Astrocyte (in vitro differentiated cells and primary cell): ENCODE results near the gene POP5. TPM values are rescaled to one million over a fixed set of nuclear protein-coding genes. Genes with fewer than 3 reads are reported as not detected.

Experiments used
- DNase-seq: peaks from one replicate; pipeline ENCODE4 v3.0.0-alpha.2; 2010; ENCODE audit warnings: low read depth
- FAIRE-seq: peaks from 2 replicates; lab custom pipeline; 2011; peaks lifted over from hg19 to GRCh38; lab: Jason Lieb, UNC
- H2AFZ ChIP-seq: 2 replicates; pipeline ENCODE4 v1.6.0; 2012; ENCODE audit warnings: low read depth, low read length, inconsistent platforms
- H3K27ac ChIP-seq: 2 replicates; pipeline ENCODE4 v1.5.1; 2011; ENCODE audit warnings: low read depth, low read length, inconsistent platforms
- H3K27me3 ChIP-seq: 2 replicates; pipeline ENCODE4 v1.6.0; 2011; ENCODE audit warnings: low read length, inconsistent platforms; ENCODE audit not compliant: insufficient read depth
- H3K36me3 ChIP-seq: 2 replicates; pipeline ENCODE4 v1.5.1; 2011; ENCODE audit warnings: low read length, inconsistent platforms; ENCODE audit not compliant: insufficient read depth
- H3K4me1 ChIP-seq: 2 replicates; pipeline ENCODE4 v1.5.1; 2011; ENCODE audit warnings: low read length, inconsistent platforms; ENCODE audit not compliant: insufficient read depth
- H3K4me2 ChIP-seq: 2 replicates; pipeline ENCODE4 v1.6.0; 2012; ENCODE audit warnings: low read length, inconsistent platforms
- H3K4me3 ChIP-seq: 2 replicates; pipeline ENCODE4 v1.5.1; 2011; ENCODE audit warnings: low read depth, mild to moderate bottlenecking, low read length, inconsistent platforms; ENCODE audit not compliant: insufficient read depth
- H3K79me2 ChIP-seq: 2 replicates; pipeline ENCODE4 v1.6.0; 2012; ENCODE audit warnings: mild to moderate bottlenecking, low read length, inconsistent platforms; ENCODE audit not compliant: insufficient read depth
- H3K9ac ChIP-seq: 2 replicates; pipeline ENCODE4 v1.6.0; 2012; ENCODE audit warnings: mild to moderate bottlenecking, low read length, inconsistent platforms
- H3K9me3 ChIP-seq: 2 replicates; pipeline ENCODE4 v1.5.1; 2012; ENCODE audit warnings: low read depth, mild to moderate bottlenecking, low read length, inconsistent platforms; ENCODE audit not compliant: insufficient read depth
- H4K20me1 ChIP-seq: 2 replicates; pipeline ENCODE4 v1.6.0; 2012; ENCODE audit warnings: low read length, inconsistent platforms; ENCODE audit not compliant: insufficient read depth
- H3K27ac Mint-ChIP-seq: one replicate; pipeline ENCODE4 v1.8.0; 2021; ENCODE audit warnings: mild to moderate bottlenecking, mixed read lengths; ENCODE audit not compliant: unreplicated experiment
- H3K27me3 Mint-ChIP-seq: one replicate; pipeline ENCODE4 v1.8.0; 2021; ENCODE audit warnings: low read depth, mixed read lengths; ENCODE audit not compliant: unreplicated experiment
- H3K36me3 Mint-ChIP-seq: one replicate; pipeline ENCODE4 v1.8.0; 2021; ENCODE audit warnings: low read depth, mixed read lengths; ENCODE audit not compliant: unreplicated experiment
- H3K4me1 Mint-ChIP-seq: one replicate; pipeline ENCODE4 v1.8.0; 2021; ENCODE audit warnings: low read depth, mixed read lengths; ENCODE audit not compliant: unreplicated experiment
- H3K4me3 Mint-ChIP-seq: one replicate; pipeline ENCODE4 v1.8.0; 2021; ENCODE audit warnings: mild to moderate bottlenecking, moderate library complexity, mixed read lengths; ENCODE audit not compliant: unreplicated experiment
- H3K9me3 Mint-ChIP-seq: one replicate; pipeline ENCODE4 v1.8.0; 2021; ENCODE audit warnings: mild to moderate bottlenecking, mixed read lengths; ENCODE audit not compliant: unreplicated experiment
- EZH2 ChIP-seq: IDR thresholded peaks from 2 replicates; pipeline ENCODE4 v1.6.1; 2012; ENCODE audit warnings: mild to moderate bottlenecking, low read length, inconsistent platforms; ENCODE audit not compliant: insufficient read depth
- total RNA-seq: library from RNA; stranded (reverse); gene quantifications from 2 replicates; pipeline ENCODE4 v1.2.1, GENCODE V29; 2021
- TF ChIP-seq, protein P1 (sequence below): IDR thresholded peaks from 2 replicates; pipeline ENCODE4 v1.5.1; 2011; ENCODE audit warnings: low read depth, mild to moderate bottlenecking, inconsistent platforms, low read length, moderate library complexity; ENCODE audit not compliant: insufficient read depth

The POP5 gene
- total RNA-seq, 1 donor from 2014 or later, result 31.3 TPM

DNA sequence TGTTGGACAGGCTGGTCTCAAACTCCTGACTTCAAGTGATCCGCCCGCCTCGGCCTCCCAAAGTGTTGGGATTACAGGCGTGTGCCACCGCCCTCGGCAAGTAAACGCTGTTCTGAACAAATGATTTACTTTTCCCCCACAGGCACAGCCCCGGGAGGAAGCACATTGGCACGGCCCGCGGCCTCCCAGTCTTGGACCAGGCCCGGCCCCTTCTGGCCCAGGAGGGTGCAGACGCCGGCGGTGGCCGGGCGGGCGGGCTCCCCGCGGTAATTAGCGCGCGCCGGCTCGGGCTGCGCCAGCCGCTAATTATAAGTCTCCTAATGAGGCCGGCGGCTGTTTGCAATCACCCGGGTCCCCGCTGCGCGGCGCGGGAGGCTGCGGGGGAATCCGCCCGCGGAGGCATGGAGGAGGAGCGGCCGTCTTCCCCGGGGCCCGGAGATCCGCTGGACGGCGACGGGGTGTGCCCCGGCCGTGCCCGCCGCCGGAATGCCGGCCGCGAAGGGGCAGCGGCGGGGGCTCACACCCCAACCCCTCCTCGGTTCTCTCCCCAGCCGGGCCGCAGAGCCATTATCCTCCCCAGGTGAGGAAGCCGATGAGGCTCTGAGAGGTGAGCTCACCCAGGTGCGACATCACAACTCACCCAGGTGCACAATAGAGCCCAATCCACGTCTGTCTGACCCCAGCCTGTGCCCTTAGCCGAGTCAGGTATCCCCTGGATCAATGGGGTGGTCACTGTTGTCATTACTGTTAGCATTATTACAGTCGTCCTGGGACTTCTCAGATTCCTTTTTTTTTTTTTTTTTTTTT, 3.3 kb upstream of the POP5 start:
- H2AFZ ChIP-seq, result peak overlapping the region; percentile 57
- Mint-ChIP-seq H3K4me3 (no peak overlapping the region), H3K9me3 (no peaks in the 10 kb centered on the region), H3K27me3 (peaks cover 23% of the 10 kb centered on the region), H3K27ac (no peak overlapping the region), H3K36me3 (peaks cover under 1% of the 10 kb centered on the region), H3K4me1 (no peaks in the 10 kb centered on the region)
- peak overlapping the region; percentile 82 for H3K4me2 ChIP-seq
- H3K79me2 ChIP-seq, result peaks cover 11% of the 10 kb centered on the region
- peaks cover 2% of the 10 kb centered on the region for H3K36me3 ChIP-seq
- no peak for DNase-seq
- H3K9ac ChIP-seq, result no peak overlapping the region
- H3K4me1 ChIP-seq, result peaks cover 16% of the 10 kb centered on the region
- TF ChIP-seq, protein P1, sequence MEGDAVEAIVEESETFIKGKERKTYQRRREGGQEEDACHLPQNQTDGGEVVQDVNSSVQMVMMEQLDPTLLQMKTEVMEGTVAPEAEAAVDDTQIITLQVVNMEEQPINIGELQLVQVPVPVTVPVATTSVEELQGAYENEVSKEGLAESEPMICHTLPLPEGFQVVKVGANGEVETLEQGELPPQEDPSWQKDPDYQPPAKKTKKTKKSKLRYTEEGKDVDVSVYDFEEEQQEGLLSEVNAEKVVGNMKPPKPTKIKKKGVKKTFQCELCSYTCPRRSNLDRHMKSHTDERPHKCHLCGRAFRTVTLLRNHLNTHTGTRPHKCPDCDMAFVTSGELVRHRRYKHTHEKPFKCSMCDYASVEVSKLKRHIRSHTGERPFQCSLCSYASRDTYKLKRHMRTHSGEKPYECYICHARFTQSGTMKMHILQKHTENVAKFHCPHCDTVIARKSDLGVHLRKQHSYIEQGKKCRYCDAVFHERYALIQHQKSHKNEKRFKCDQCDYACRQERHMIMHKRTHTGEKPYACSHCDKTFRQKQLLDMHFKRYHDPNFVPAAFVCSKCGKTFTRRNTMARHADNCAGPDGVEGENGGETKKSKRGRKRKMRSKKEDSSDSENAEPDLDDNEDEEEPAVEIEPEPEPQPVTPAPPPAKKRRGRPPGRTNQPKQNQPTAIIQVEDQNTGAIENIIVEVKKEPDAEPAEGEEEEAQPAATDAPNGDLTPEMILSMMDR, result no peak
- TF ChIP-seq EZH2, result peak; percentile 39
- no peaks in the 10 kb centered on the region for H3K9me3 ChIP-seq
- peaks cover 8% of the 10 kb centered on the region for H3K27me3 ChIP-seq
- H3K4me3 ChIP-seq, result peak overlapping the region; percentile 20
- no peak overlapping the region for H3K27ac ChIP-seq
- no peak for FAIRE-seq
- H4K20me1 ChIP-seq, result peaks cover 5% of the 10 kb centered on the region

DNA sequence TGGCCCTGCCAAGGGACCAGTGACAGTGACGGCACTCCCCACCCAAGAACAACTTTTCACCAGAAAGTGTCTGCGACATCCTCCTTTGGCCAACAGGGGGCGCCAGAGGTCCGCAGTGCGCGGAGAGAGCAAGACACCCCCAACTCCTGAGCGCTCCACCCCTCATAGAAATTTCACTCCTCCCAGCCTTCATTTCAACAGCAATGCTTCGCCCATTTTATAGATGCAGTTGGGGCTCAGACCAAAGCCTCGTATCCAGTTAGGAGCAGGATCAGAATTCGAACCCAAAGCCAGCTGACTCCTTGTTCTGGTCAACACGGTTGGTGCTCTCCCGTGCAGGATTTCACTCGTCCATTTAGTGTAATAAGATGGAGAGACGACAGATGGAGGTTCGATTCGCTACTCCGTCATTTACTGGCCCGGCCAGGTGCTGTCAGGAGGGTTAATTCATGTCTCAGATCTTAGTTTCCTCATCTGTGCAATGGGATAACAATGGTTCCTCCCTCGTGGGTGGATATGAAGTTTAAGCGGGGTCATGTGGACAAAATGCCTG, 2.4 kb upstream of the POP5 start:
- Histone ChIP-seq H3K4me3 (peak overlapping the region; percentile 17), H3K4me1 (peaks cover 16% of the 10 kb centered on the region), H3K4me2 (peak overlapping the region; percentile 82), H3K79me2 (peaks cover 19% of the 10 kb centered on the region), H4K20me1 (peaks cover 5% of the 10 kb centered on the region), H3K36me3 (peaks cover 10% of the 10 kb centered on the region), H3K9ac (no peak overlapping the region), H3K9me3 (no peaks in the 10 kb centered on the region), H2AFZ (peak overlapping the region; percentile 36), H3K27ac (no peak overlapping the region), H3K27me3 (peaks cover 8% of the 10 kb centered on the region)
- no peak for TF ChIP-seq EZH2
- TF ChIP-seq, protein P1, result peak; percentile 77
- Mint-ChIP-seq H3K27ac (peak overlapping the region; percentile 10), H3K4me3 (peak overlapping the region; percentile 68), H3K27me3 (peaks cover 21% of the 10 kb centered on the region), H3K4me1 (no peaks in the 10 kb centered on the region), H3K36me3 (peaks cover 7% of the 10 kb centered on the region), H3K9me3 (no peaks in the 10 kb centered on the region)
- DNase-seq, result peak; percentile 11
- no peak for FAIRE-seq
